GM21619 (cell line): ENCODE results near the gene C8G.

Experiments used
- ATAC-seq: cut with Tn5 transposase; IDR thresholded peaks from one replicate; pipeline ENCODE4 v1.9.1; 2021; ENCODE audit not compliant: unreplicated experiment

The C8G gene

GRCh38 chr9:136980669-136981478 is 35.8 kb downstream of the C8G start:
- ATAC-seq: no peak

- no peak for ATAC-seq
Observed at GRCh38 chr9:136981588-136982231, 36.7 kb downstream of the C8G start.

GRCh38 chr9:136982232-136983051 is 37.4 kb downstream of the C8G start, which contains the start of gene LCNL1:
Gene LCNL1 (plus strand): TSS chr9:136982993. CDS start chr9:136983587, 594 bp downstream.
- ATAC-seq: no peak

GRCh38 chr9:136983167-136983566 is 38.1 kb downstream of the C8G start:
- no peak for ATAC-seq

GRCh38 chr9:136983656-136984314 is 38.7 kb downstream of the C8G start:
- no peak for ATAC-seq

GRCh38 chr9:136984464-136985026 is 39.5 kb downstream of the C8G start:
- no peak for ATAC-seq

GRCh38 chr9:136985027-136985602 is 40.1 kb downstream of the C8G start:
- ATAC-seq: no peak

- no peak for ATAC-seq
Observed at GRCh38 chr9:136985853-136986252, 40.8 kb downstream of the C8G start.

- no peak for ATAC-seq
Observed at GRCh38 chr9:136988872-136989271, 43.8 kb downstream of the C8G start.

- no peak for ATAC-seq
Observed at GRCh38 chr9:136990242-136990911, 45.3 kb downstream of the C8G start.

GRCh38 chr9:136991993-136992818 is 47.2 kb downstream of the C8G start, which contains the start of gene PAXX:
Gene PAXX (plus strand): TSS chr9:136992422. CDS start chr9:136992444, 22 bp downstream.
- ATAC-seq: peak; percentile 77

GRCh38 chr9:136992819-136993369 is 47.9 kb downstream of the C8G start:
- no peak for ATAC-seq

GRCh38 chr9:136994180-136994887 is 49.3 kb downstream of the C8G start:
- ATAC-seq: no peak

- no peak for ATAC-seq
Observed at GRCh38 chr9:136994888-136995230, 49.8 kb downstream of the C8G start.

GRCh38 chr9:136995362-136995761 is 50.3 kb downstream of the C8G start:
- no peak for ATAC-seq

- no peak for ATAC-seq
Observed at GRCh38 chr9:136995772-136996311, 50.8 kb downstream of the C8G start.
